Activated CD4-positive, alpha-beta T cell treated with anti-CD3 and anti-CD28 coated beads, Interleukin-2, Interleukin-4, amounts not matched to agents 100 ng/mL and 50 ng/mL, durations not matched to agents 16 hours and 8 hours (primary cell): ENCODE data around the gene RAC2.

Experiments used
- DNase-seq: peaks from one replicate; pipeline ENCODE4 v3.0.0-alpha.2; 2020; ENCODE audit warnings: low spot score

RAC2 gene

DNA sequence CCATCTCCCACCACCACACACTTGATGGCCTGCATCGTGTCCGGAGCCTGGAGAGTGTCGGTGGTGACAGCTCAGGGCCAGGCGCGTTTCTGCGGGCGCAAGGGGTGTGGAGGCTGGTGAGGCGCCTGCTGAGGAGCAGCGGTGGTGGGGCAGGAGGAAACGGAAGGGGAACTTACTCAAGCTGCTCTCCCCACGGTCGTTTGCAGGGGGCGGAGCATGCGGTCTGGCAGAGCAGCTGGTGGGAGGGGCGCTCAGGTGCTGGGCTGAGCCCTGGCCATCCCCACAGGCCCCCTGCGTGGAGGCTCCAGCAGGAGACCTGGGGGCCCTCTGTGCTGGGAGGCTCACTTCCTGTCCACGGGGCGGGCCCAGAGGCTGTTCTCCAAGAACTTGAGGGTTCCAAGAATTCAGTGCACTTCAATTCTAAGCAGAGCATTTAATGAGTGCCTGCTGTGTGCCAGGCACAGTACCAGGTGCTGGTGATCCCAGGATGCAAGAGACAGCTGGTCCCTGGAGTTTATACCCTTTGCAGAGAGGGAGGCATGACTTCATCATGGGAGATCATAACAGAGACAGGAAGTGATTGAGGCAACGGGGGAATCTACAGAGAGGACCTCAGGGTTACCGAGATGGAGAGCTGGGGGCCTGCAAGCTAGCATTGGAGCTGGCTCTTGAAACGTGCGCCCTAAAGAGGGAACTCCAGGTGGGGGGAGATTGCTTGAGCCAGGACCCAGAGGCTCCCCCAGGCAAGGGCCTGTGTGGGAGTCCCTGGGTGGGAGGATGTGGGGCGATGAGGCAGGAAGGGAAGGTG lies at the start of gene RAC2:
Gene RAC2, minus strand, starts transcription at position 156 of the 808 bp plus-strand sequence. Its CDS starts 121 bp downstream, at position 35.
- peak; percentile 95 for DNase-seq

DNA sequence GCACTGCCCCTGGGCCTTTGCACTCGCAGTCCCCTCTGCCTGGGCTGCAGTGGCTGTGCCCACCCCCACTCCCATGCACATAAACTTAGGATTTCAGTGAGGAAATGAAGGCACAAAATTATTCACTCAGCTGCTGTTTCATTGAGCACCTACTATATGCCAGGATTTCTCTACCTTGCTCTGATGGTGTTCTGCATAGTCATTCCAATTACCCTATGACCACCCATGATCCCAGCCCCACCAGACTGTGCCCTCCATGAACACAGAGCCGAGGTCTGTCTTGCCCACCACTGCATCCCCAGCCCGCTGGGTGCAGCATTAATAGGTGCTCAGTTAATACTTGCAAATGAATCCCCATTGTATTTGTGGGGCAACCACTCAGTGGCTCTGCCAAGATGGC lies 49.1 kb upstream of the RAC2 start:
- DNase-seq = no peak

DNA sequence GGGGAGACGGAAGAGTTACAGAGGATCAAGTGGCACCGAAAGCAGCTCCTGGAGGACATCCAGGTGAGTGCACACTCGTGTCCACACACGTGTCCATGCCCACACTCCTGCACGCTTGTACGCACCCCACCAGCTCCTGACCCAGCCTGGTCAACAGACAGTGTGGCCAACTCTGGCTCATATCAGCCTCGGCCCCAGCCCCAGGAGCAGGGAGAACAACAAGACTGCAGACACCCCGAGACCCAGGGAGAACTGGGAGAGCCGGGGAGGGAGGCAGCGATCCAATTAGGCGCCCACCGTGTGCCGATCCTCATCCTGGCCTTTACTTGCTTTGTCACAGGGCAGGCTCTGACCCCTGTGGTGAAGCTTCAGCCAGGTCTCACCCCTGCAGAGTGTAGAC lies 48.6 kb upstream of the RAC2 start:
- DNase-seq = no peak

DNA sequence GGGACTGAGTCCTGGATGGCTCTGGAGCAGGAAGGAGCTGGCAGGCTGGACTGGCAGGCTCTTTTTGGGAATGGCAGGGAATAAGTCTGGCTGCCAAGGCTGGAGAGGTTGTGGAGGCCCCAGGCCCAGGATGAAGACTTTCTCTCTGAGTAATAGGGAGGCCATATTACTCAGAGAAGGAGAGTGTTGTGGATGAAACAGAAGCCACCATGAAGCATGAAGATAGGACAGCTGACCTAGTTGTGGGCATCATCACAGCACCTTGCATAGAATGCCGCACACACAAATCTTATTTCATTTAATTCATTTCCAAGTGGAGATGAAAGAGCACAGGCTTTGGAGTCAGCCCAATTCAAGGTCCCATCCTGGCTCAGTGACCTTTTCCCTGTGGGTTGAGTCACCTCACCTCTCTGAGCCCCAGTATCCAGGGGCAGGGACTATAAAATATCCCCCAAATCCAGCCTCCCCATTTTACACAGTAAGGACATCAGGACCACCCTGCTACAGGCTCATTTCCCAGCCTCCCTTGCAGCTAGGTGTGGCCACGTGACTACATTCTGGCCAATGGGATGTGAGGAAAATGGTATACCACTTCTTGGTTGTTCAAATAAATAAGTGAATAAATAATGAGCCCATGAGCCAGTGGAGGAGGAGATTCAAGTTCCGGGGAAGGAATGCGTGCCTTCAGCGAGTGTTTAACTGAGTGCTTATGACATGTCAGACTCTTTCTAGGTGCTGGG lies 47.7 kb upstream of the RAC2 start:
- no peak for DNase-seq

DNA sequence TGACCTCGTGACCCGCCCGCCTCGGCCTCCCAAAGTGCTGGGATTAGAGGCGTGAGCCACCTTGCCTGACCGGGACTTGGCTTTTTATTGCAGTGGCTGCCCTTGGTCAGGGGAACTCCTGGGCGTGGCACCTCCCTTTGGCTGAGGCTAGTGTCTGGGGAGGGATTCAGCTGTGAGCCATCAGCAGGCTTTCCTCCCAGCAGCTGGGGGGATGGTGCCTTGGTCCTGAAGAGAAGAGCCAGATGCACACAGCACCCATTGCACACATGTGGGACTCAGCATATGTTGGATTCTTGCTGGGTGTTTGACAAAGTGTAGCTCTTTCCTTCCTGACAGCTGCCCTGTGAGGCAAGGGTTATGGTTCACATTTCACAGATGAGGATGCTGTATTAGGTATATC lies 46.7 kb upstream of the RAC2 start:
- DNase-seq = no peak

DNA sequence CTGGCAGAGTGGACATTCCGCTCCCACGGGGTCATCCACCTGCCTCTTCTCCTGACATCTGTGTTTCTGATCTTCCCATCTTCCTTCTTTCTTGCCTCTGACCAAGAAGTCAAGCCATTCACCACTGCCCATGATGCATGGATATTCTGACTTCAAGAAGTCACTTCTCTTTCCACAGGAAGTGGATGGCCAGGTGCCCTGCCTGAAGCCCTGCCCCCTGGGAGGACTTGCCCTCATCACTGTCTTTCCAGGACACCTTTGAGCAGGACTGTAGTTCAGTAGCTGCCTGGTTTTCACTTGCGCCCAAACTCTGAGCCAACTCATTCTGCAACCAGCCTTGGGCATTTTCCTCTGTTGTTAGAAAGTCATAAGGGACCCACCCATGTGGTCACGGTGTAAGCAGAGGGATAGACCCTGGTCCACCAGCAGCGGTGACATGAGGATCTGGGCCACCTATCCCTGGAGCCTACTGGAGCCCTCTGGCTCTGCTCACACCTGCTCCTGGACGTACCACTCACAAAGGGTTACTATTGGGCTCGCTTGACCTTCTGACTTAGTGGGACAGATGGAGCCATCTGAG lies 45.2 kb upstream of the RAC2 start:
- no peak for DNase-seq

DNA sequence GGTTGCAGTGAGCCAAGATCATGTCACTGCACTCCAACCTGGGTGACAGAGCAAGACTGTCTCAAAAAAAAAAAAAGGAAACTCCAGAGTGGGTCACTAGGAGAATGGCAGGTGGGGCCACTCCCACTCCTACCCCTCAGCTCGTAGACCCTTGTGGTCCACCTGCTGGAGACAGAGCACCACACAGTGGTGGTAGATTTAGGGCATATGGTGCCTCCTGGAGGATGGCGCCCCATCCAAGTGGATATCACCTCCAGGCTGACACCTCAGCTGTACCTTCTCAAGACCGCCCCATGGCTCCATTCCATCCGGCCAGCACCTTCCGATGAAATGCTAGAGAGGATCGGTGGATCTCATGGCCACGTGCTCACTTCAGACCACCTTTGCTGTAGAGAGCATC lies 44.5 kb upstream of the RAC2 start:
- no peak for DNase-seq

DNA sequence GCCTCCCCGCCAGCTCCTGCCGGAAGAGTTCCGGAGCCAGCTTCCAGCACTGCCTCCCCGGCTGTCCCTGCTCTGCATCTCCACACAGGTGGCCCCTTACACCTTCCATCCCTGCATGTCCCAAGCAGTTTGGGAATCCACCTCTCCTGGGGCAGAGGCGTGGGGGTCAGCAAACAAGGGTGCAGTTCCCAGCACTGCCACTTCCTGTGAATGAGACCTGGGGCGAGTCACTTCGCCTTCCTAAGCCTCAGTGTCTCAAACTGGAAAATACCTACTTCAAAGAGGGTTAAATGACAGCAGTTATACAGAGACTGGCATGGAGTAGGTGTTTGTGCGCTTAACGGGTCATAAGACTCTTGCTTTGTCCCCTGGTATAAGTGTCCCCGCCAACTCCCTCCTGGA lies 43.5 kb upstream of the RAC2 start:
- no peak for DNase-seq

DNA sequence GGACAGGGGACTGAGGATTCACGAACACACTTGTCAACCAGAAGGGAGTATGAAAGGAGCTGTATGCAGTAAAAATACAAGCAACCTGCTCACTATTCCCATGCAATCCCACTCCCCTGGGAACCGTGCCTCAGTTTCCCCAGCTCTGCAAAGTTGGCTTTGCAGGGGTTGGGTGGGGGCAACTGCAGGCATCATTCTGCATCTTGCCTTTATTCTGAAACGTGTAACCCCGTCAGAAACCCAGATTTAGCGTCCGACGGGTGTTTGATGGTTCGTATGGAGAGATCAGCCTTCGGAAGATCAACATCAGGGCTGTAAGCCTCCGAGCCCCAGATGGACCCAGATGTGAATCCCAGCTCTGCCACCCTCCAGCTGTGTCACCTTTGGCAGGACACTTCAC lies 41.9 kb upstream of the RAC2 start:
- DNase-seq = no peak

DNA sequence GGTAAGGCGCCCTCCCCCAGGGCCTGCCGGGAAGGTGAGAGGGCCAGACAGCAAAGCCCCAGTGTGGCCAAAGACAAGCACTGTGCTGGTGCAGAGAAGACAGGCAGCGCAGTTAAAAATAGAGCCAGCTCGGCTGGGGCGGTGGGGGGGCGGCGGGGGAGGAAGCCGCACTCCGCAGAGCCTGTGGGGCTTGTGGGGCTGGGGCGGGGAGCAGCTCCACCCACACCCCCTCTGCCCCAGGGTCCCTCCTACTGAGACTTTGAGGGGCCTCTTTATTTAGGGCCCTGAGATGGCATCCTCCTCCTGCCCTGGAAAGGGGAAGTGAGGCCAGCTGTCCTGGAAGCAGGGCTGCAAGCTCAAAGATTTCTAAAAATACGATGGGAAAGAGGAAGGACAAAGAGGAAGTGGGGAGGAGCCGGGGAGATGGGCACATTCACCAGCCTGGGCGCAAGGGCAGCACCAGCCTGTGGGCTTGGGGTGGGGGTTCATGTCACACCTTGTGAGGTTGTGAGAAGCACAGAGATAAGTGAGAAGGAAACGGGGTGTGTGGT lies 40.8 kb upstream of the RAC2 start:
- DNase-seq = no peak

DNA sequence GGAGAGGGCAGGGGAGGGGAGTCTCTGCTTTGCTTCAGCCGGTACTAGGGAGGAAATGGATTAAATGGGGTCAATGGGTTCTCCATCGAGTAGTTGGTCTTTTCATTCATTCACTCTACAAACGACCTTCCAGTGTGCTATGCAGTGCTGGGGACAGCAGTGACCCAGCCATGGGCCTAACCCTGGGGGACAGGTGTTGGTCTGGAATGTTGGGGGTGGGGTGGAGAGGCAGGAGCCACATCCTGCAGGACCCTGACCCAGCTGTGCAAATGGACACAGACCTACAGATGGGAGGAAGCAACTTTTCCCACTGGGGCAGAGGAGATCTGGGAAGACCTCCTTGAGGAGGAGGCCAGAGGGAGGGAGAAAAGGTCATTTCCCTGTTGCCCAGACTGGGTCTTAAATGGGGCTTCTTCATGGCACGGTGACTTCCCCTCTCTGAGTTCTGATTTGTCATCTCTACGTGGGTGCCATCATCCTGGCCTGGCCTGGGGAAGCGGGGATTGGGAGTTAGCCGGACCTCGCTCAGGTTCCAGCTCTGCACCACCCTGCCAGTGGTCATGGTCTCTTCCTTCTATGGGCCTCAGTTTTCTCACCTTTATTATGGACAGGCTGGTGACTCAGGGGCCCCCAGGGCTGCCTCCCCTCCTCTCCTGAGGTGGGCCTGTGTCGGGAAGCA lies 40.2 kb upstream of the RAC2 start:
- no peak for DNase-seq

DNA sequence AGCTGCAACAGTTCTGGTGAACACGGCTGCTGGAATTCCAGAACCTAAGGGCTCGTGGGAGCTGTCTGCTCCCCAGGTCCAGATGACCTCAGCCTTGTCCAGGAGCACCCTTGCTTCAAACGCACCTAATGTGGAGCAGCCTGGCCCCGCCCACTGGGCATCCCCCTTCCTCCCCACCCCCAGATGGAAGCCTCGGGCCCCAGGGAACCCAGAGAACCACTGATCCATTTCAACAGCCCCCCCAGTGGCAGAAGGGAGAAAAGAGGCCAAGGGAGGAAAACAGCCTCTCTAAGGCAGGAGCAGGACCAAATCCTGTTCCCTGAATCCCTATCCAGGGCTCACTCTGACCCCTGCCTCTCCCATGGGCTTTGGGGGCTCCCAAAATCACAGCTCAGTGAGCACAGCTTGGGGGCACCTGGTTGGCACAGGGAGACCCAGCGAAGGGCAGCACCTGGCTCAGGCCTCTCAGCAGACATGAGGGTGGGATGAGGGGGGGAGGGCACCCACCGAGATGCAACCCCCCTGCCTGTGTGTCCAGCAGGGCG lies 39.4 kb upstream of the RAC2 start:
- DNase-seq = no peak

DNA sequence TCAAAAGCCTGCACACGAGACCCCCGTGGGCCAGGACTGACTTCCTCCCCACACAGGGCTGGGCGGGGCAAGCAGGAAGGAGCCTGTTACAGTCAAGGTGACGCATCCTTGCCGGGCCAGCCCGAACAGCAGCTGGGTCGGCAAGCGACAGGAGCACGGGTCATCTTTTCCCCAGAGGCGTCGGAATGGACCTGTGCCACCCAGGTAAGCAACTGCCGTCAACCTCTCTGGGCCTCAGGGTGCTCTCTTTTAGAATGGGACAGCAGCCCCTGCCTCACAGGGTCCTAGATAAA lies 38.3 kb upstream of the RAC2 start, which contains the start of gene CYTH4:
Gene CYTH4, plus strand, starts transcription at position 124 of the 293 bp plus-strand sequence. Its CDS starts 62 bp downstream, at position 186.
- peak; percentile 62 for DNase-seq

DNA sequence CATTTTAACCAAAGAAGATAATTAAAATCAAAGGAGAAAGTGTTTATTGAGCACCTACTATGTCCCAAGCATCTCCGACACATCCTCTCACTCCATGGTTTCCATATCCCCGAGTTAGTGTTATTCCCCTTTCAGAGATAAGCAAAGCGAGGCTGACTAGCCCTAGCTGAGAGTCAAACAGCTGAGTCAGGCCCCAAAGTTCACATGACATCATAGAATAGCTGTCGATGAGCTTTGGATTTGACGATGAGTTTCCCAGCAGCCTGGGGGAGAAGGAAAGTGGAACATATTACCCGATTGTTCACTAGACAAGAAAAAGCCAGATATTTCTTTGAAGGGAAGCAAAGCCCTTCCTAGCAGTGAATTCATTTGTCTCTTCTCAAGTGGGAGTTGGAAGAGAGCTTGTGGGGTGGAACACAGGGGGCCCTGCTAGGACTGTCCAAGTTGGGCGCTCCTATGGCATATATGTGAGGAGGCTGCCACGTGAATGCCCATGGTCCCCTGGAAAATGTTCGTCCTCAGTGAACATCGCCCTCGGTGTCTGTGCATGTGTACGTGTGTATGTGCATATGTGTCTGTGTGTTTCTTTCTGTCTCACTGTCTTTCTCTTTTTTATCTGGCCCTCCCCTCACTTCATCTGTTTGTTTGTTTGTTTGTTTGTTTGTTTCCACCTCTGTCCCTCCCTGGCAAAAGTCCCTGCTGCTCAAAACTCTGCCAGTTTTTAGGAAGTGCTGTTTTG lies 37.7 kb upstream of the RAC2 start:
- DNase-seq = no peak

DNA sequence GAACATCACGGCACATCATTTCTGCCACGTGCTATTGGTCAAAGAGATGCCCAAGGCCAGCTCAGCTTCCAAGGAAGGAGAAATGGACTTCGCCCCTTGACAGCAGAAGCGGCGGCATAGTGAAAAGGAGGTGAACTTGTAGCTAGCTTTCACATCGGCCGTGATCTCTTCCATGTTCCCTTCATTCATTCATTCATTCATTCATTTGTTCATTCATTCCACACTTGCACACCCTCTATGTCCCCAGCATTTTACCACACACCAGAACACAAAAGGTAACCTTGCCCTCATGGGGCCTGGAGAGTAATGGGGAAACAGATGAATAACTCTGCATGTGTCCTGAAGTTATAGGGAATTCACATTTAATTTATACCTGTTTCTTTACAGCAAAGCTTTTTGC lies 37.1 kb upstream of the RAC2 start:
- DNase-seq = no peak

DNA sequence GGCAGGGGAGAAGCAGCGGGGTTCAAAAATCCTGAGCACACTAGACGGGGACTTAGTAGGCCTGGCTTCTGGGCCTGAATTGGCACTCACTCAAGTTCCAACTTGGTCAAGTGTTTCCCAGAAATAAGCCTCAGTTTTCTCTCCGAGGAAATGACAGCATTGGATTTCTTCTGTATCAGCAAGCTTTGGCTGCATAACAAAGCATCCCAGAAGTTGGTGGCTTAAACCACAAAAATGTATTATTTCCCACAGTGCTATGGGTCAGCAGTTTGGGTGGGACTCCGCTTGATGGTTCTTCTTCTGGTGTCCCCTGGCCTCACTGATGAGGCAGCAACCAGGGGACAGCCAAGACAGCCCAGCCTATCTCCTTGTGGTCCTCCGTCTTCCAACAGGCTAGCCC lies 36.6 kb upstream of the RAC2 start:
- DNase-seq = no peak

DNA sequence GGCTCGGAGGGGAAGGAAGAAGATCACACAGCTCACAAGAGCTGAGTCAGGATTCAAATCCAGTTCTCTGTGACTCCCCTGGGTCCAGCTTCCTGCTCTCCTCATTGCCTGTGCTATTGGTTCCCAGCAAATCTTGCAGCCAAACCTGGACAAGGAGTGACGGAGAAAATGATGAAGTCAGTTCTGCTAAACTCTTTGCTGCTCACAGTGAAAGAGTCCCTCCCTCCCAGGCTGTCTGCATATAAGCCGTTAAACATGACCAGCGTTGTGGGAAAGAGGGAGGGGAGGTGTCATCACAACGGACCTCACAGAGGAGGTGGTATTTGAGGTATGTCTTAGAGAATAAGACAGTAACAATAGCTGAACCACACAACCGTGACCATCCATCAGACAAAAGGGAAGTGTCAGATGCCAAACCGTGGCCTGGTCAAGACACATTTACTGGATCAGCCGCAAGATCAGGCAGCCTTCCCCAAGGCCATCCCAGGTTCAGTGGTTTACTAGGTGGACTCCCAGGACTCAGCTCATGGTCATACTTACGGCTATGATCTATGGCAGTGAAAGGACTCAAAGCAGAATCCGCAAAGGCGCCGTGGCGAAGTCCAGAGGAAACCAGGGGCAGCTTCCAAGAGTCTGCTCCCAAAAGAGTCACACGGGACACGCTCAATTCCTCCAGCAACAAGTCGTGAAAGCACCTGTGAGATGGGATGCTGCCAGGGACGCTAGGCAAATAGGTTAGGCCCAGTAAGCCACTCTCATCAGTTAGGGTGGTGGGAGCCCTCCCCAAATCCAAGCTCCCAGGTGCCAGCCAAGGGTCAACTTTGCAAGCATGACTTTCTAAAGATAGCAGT lies 35.5 kb upstream of the RAC2 start:
- DNase-seq = no peak

DNA sequence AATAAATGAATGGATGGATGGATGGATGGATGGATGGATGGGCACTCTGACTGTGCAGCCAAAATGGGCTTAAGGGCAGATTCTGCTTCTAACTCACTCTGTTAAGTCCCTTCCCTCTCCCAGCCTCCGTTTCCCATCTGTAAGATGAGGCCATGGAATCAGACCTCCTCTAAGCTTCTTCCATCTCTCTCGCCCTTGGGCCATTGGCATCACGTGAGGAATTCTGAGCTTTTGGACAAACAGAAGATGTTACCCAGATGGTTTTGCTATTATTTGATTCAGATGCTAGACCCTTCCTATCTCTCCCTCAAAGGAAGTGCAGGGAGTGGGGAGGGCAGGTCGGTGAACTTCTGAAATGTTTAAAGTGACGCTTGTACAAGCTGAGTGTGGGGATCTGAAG lies 34.2 kb upstream of the RAC2 start:
- no peak for DNase-seq

DNA sequence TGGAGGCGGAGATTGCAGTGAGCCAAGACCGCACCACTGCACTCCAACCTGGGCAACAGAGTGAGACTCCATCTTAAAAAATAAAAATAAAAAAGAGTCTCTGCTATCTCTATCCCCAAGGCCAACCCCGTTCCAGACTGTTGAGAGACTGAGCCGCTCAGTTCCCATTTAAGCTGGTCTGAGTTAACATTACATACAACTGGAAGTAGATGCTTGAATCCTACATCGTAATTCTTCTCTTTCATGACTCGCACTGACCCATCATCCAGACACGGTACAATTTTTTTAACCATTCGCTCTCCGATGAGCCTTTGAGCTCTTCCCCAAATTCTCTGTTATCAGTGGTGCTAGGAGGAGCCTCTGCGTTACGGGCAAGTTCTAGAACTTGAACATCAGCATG lies 33.3 kb upstream of the RAC2 start:
- no peak for DNase-seq

DNA sequence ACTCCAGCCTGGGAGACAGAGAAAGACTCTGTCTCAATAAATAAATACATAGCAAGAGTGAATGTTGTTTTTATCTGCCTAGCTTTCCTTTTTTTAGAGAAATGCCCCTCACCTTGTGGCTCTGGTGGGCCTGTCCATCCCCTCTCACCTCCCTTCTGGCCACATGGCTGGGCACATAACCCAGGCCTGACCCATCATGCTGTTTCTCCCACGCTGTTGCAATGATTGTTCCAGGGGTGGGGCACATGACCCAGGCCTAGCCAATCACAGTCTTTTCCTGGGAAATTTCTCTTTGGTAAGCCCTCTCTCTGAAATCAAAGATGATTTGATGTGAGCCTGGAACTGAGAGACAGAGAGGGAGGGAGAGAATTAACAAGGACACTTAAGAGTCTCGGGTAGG lies 32.7 kb upstream of the RAC2 start:
- DNase-seq = no peak

DNA sequence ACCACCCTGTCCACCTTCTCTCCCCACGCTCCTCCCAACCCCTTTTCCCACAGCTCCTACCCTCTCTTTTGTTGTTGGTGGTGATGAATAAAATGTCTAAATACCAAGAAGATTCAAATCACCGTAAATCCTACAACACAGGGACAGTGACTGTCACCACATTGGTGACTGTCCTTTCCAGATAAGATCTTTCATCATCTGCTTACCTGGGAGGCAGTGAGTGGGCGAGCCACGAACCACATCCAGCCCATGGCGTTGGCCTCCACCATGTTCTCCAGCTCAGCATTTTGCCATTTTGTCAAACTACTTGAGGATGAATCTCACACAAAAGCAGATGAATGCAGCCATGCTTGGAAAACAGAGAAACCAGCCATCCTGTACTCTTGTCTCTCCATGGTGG lies 31.6 kb upstream of the RAC2 start:
- DNase-seq = peak; percentile 59
